OCI-LY3 (cell line): ENCODE results near the gene GPR12.

Source experiments
- H2AFZ ChIP-seq: fragments of 200-600, 300-600 bp; shearing (Covaris generic); 2 replicates; pipeline ENCODE4 v1.6.0; 2014; ENCODE audit warnings: antibody characterized with exemption, low read depth, low read length
- H3K27ac ChIP-seq: fragments of 200-600, 300-600 bp; sonication (generic); 2 replicates; pipeline ENCODE4 v1.5.1; 2014; ENCODE audit warnings: mild to moderate bottlenecking, low read length, moderate library complexity, mixed read lengths
- H3K27me3 ChIP-seq: fragments of 200-600, 300-600 bp; sonication (generic); 2 replicates; pipeline ENCODE4 v1.6.1; 2014; ENCODE audit warnings: low read depth, low read length, mixed read lengths
- H3K36me3 ChIP-seq: fragments of 200-600, 300-600 bp; sonication (generic); replicated peaks from 2 replicates; pipeline ENCODE3; 2014; ENCODE audit warnings: low read depth, low read length, mixed read lengths
- H3K4me1 ChIP-seq: fragments of 300-600, 200-600 bp; sonication (generic); 2 replicates; pipeline ENCODE4 v1.6.1; 2014; ENCODE audit warnings: low read length, mixed read lengths
- H3K4me2 ChIP-seq: fragments of 200-600, 300-600 bp; sonication (generic); 2 replicates; pipeline ENCODE4 v1.6.1; 2014; ENCODE audit warnings: low read length, mixed read lengths
- H3K4me3 ChIP-seq: fragments of 300-600, 200-600 bp; sonication (generic); 2 replicates; pipeline ENCODE4 v1.5.1; 2014; ENCODE audit warnings: antibody characterized with exemption, mild to moderate bottlenecking, low read length, moderate library complexity
- H3K79me2 ChIP-seq: fragments of 300-600, 200-600 bp; shearing (Covaris generic); 2 replicates; pipeline ENCODE4 v1.6.1; 2014; ENCODE audit warnings: mild to moderate bottlenecking, low read length, mixed read lengths
- H3K9ac ChIP-seq: fragments of 300-600, 200-600 bp; shearing (Covaris generic); 2 replicates; pipeline ENCODE4 v1.6.0; 2014; ENCODE audit warnings: mild to moderate bottlenecking, low read length, moderate library complexity
- H3K9me3 ChIP-seq: fragments of 200-600, 300-600 bp; shearing (Covaris generic); 2 replicates; pipeline ENCODE4 v1.6.1; 2014; ENCODE audit warnings: low read length, mixed read lengths; ENCODE audit not compliant: insufficient read depth
- H4K20me1 ChIP-seq: fragments of 200-600, 300-600 bp; sonication (generic); 2 replicates; pipeline ENCODE4 v1.6.1; 2016; ENCODE audit warnings: low read length, mixed read lengths; ENCODE audit not compliant: insufficient read depth
- EZH2phosphoT487 ChIP-seq: fragments of 200-600 bp; shearing (Covaris generic); IDR thresholded peaks from 2 replicates; pipeline ENCODE4 v1.6.1; 2018; ENCODE audit warnings: antibody characterized with exemption, mixed run types, low read depth
- TF ChIP-seq, protein P1 (sequence below): fragments of 200-600, 300-600 bp; sonication (generic); IDR thresholded peaks from 2 replicates; pipeline ENCODE4 v1.5.1; 2014; ENCODE audit warnings: antibody characterized with exemption, low read length, low read depth

Gene GPR12

GRCh38 chr13:26709461-26709860 is 51.1 kb downstream of the GPR12 start:
- Histone ChIP-seq H3K9ac (no peak overlapping the region), H3K4me1 (no peaks in the 10 kb centered on the region), H3K79me2 (no peaks in the 10 kb centered on the region), H2AFZ (no peak overlapping the region), H3K27me3 (0 out of 2 replicates have a peak, but pooled peaks cover 3% of the 10 kb centered on the region), H3K4me3 (no peak overlapping the region), H4K20me1 (no peaks in the 10 kb centered on the region), H3K36me3 (no peaks in the 10 kb centered on the region), H3K4me2 (no peak overlapping the region), H3K9me3 (no peaks in the 10 kb centered on the region), H3K27ac (no peak overlapping the region)
- TF ChIP-seq EZH2phosphoT487, result no peak

DNA sequence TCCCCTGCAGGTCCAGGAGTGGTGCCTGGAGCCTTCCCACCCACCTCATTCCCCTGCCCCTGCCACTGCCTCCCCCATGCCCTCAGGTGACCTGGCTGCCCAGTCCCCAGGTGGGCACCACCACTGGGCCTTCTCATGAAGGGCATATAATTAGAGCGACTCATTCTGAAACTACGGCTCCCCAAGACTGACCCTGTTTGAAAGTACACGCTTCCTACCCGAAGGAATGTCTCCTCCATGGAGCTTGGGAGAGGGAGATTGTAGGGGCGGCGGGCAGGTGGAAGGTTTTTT is 52.6 kb downstream of the GPR12 start:
- Histone ChIP-seq H3K79me2 (no peaks in the 10 kb centered on the region), H3K36me3 (no peaks in the 10 kb centered on the region), H3K4me2 (no peak overlapping the region), H4K20me1 (no peaks in the 10 kb centered on the region), H3K27me3 (peaks cover 7% of the 10 kb centered on the region), H3K27ac (no peak overlapping the region), H3K4me1 (no peaks in the 10 kb centered on the region), H3K9ac (no peak overlapping the region), H3K4me3 (no peak overlapping the region), H2AFZ (no peak overlapping the region), H3K9me3 (no peaks in the 10 kb centered on the region)
- TF ChIP-seq EZH2phosphoT487, result no peak
- TF ChIP-seq, protein P1, sequence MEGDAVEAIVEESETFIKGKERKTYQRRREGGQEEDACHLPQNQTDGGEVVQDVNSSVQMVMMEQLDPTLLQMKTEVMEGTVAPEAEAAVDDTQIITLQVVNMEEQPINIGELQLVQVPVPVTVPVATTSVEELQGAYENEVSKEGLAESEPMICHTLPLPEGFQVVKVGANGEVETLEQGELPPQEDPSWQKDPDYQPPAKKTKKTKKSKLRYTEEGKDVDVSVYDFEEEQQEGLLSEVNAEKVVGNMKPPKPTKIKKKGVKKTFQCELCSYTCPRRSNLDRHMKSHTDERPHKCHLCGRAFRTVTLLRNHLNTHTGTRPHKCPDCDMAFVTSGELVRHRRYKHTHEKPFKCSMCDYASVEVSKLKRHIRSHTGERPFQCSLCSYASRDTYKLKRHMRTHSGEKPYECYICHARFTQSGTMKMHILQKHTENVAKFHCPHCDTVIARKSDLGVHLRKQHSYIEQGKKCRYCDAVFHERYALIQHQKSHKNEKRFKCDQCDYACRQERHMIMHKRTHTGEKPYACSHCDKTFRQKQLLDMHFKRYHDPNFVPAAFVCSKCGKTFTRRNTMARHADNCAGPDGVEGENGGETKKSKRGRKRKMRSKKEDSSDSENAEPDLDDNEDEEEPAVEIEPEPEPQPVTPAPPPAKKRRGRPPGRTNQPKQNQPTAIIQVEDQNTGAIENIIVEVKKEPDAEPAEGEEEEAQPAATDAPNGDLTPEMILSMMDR, result no peak

GRCh38 chr13:26707122-26708006 is 53.2 kb downstream of the GPR12 start:
- peaks cover 13% of the 10 kb centered on the region for H3K27me3 ChIP-seq
- no peaks in the 10 kb centered on the region for H3K4me1 ChIP-seq
- H3K9me3 ChIP-seq, result no peaks in the 10 kb centered on the region
- no peaks in the 10 kb centered on the region for H4K20me1 ChIP-seq
- H3K36me3 ChIP-seq, result no peaks in the 10 kb centered on the region
- H3K79me2 ChIP-seq, result no peaks in the 10 kb centered on the region
- H3K27ac ChIP-seq, result no peak overlapping the region
- no peak for TF ChIP-seq EZH2phosphoT487
- TF ChIP-seq, protein P1, result peak; percentile 83
- H3K4me2 ChIP-seq, result no peak overlapping the region
- H3K9ac ChIP-seq, result no peak overlapping the region
- H3K4me3 ChIP-seq, result no peak overlapping the region
- H2AFZ ChIP-seq, result no peak overlapping the region

- peaks cover 14% of the 10 kb centered on the region for H3K27me3 ChIP-seq
- H3K79me2 ChIP-seq, result no peaks in the 10 kb centered on the region
- no peak overlapping the region for H3K4me2 ChIP-seq
- no peak overlapping the region for H2AFZ ChIP-seq
- H3K9me3 ChIP-seq, result no peaks in the 10 kb centered on the region
- no peak overlapping the region for H3K4me3 ChIP-seq
- H3K27ac ChIP-seq, result no peak overlapping the region
- TF ChIP-seq, protein P1, result no peak
- no peak for TF ChIP-seq EZH2phosphoT487
- H4K20me1 ChIP-seq, result no peaks in the 10 kb centered on the region
- no peaks in the 10 kb centered on the region for H3K36me3 ChIP-seq
- H3K4me1 ChIP-seq, result no peaks in the 10 kb centered on the region
- H3K9ac ChIP-seq, result no peak overlapping the region
These were observed 54.2 kb downstream of the GPR12 start for GRCh38 chr13:26706381-26706780.
